Memory B cell (primary cell): Measurements from ENCODE around the gene VAMP4.

Experiments
- ATAC-seq: fragments of 150-1000 bp; cut with Tn5 transposase; 2 replicates; pipeline ENCODE4 v1.10.0; 2021; ENCODE audit warnings: low read depth, mild to moderate bottlenecking, moderate library complexity
- DNase-seq, 2 donors: peaks; one replicate each; pipeline ENCODE4 v3.0.0; 2022; ENCODE audit warnings: low spot score in 2 of 2
- H3K27ac Mint-ChIP-seq: one replicate; pipeline ENCODE4 v1.8.0; 2022; ENCODE audit warnings: mild to moderate bottlenecking, moderate library complexity, mixed read lengths
- H3K27me3 Mint-ChIP-seq: one replicate; pipeline ENCODE4 v1.8.0; 2022; ENCODE audit warnings: mixed read lengths
- H3K36me3 Mint-ChIP-seq: one replicate; pipeline ENCODE4 v1.8.0; 2022; ENCODE audit warnings: mild to moderate bottlenecking, mixed read lengths
- H3K4me1 Mint-ChIP-seq: one replicate; pipeline ENCODE4 v1.8.0; 2022; ENCODE audit warnings: mixed read lengths
- H3K4me3 Mint-ChIP-seq: one replicate; pipeline ENCODE4 v1.8.0; 2022; ENCODE audit warnings: mild to moderate bottlenecking, moderate library complexity, mixed read lengths
- H3K9me3 Mint-ChIP-seq: one replicate; pipeline ENCODE4 v1.8.0; 2022; ENCODE audit warnings: mixed read lengths

The VAMP4 gene

DNA sequence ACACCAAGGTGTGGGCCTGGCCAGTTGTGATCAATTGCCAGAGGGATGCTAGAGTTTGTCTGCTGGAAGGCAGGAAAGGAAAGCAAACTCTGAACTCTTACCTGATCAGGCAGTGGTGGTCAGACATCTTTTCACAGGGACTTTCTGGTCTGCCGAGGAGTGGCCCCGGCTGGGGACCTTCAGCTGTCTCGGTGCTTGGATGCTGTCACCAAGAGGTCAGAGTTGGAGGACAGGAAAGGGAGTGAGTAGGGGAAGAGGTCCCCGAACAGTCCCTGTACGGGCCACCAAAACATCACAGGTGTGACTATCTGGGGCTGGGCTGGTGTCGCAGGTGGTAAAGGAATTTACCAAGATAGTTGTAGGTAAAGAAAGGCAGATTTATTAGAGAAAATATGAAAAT is 21.9 kb upstream of the VAMP4 start:
- no peak overlapping the region for H3K27ac Mint-ChIP-seq
- ATAC-seq: no peak
- peaks cover 3% of the 10 kb centered on the region for H3K27me3 Mint-ChIP-seq
- H3K9me3 Mint-ChIP-seq: no peaks in the 10 kb centered on the region
- DNase-seq: no peak
- H3K36me3 Mint-ChIP-seq: no peaks in the 10 kb centered on the region
- no peak overlapping the region for H3K4me3 Mint-ChIP-seq
- H3K4me1 Mint-ChIP-seq: no peaks in the 10 kb centered on the region

DNA sequence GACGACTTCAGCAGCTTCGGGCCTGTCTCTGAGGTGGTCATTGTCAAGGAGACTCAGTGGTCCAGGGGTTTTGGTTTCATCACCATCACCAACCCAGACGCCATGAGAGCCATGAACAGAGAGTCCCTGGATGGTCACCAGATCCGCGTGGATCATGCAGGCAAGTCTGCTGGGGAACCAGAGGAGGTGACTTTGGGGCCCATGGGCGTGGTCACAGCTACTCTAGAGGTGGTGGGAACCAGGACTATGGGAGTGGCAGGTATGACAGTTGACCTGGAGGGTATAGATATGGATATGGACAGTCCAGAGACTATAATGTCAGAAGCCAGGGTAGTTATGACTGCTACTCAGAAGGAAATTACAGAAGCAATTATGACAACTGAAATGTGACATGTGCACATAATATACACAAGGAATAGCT is 20.3 kb upstream of the VAMP4 start:
- no peak overlapping the region for H3K27ac Mint-ChIP-seq
- no peaks in the 10 kb centered on the region for H3K4me1 Mint-ChIP-seq
- no peak overlapping the region for H3K4me3 Mint-ChIP-seq
- no peaks in the 10 kb centered on the region for H3K9me3 Mint-ChIP-seq
- peaks cover 3% of the 10 kb centered on the region for H3K27me3 Mint-ChIP-seq
- ATAC-seq (no peak), DNase-seq (no peak)
- no peaks in the 10 kb centered on the region for H3K36me3 Mint-ChIP-seq

DNA sequence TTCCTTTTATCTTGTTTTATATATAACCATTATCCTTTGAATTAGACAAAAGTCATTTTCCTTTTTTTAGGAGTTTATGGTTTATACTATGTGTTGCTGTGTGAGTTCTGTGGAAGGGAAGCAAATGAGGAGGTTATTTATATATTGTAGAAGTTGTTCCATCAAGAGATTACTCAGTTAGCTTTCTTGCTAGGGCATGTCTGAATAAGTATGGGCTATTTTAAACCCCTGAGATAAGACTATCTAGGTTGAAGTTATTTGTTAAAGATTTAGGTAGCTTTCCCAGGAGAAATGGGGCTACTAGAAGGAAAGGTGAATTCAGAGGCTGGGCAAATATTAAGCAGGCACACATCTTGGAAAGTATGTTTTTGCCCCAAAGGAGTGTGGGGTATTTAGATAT is 16.1 kb upstream of the VAMP4 start:
- no peak overlapping the region for H3K4me3 Mint-ChIP-seq
- no peaks in the 10 kb centered on the region for H3K36me3 Mint-ChIP-seq
- H3K27me3 Mint-ChIP-seq: peaks cover 12% of the 10 kb centered on the region
- ATAC-seq (no peak), DNase-seq (no peak)
- H3K27ac Mint-ChIP-seq: no peak overlapping the region
- no peaks in the 10 kb centered on the region for H3K4me1 Mint-ChIP-seq
- H3K9me3 Mint-ChIP-seq: no peaks in the 10 kb centered on the region

DNA sequence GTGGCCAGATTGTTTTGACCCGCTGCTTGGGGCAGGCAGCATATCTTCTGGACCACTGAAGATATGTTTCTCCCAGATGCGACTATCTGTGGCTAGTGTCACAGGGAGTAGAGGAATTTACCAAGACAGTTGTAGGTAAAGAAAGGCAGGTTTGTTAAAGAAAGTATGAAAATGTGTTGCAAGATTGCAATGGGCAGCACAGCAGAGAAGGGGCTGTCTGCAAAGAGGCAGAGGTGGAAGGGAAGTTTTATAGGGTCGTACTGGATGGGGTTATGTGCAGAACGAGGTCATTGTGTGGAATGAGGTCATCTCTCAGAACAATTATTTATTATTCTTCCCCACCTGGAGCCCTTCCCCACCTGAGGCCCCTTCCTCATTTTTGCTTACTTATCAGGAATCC is 15.0 kb upstream of the VAMP4 start:
- H3K36me3 Mint-ChIP-seq: no peaks in the 10 kb centered on the region
- no peak overlapping the region for H3K27ac Mint-ChIP-seq
- no peak for DNase-seq
- H3K9me3 Mint-ChIP-seq: no peaks in the 10 kb centered on the region
- H3K4me1 Mint-ChIP-seq: no peaks in the 10 kb centered on the region
- ATAC-seq: no peak
- peaks cover 12% of the 10 kb centered on the region for H3K27me3 Mint-ChIP-seq
- H3K4me3 Mint-ChIP-seq: no peak overlapping the region

DNA sequence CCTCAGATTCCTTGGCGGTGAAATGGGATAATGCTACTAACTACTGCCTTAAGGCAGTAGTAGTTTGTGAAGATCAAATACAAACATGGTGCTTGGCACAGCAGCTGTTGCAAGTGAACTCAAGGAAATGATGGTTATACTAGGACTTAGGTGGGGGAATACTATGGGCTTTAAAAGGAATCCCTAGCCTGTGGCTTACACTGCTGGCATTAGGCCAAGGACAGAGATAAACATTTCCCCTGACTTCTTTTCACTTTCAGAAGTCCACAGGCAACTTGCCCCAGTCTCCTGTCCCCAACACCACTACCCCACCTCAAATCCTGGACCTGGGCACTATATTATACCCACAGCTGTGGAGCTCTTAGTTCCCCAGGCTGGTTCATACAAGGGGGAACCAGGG is 13.1 kb upstream of the VAMP4 start:
- H3K4me3 Mint-ChIP-seq: no peak overlapping the region
- H3K36me3 Mint-ChIP-seq: no peaks in the 10 kb centered on the region
- peaks cover 12% of the 10 kb centered on the region for H3K27me3 Mint-ChIP-seq
- H3K9me3 Mint-ChIP-seq: no peaks in the 10 kb centered on the region
- H3K4me1 Mint-ChIP-seq: no peaks in the 10 kb centered on the region
- DNase-seq (no peak), ATAC-seq (no peak)
- H3K27ac Mint-ChIP-seq: no peak overlapping the region

DNA sequence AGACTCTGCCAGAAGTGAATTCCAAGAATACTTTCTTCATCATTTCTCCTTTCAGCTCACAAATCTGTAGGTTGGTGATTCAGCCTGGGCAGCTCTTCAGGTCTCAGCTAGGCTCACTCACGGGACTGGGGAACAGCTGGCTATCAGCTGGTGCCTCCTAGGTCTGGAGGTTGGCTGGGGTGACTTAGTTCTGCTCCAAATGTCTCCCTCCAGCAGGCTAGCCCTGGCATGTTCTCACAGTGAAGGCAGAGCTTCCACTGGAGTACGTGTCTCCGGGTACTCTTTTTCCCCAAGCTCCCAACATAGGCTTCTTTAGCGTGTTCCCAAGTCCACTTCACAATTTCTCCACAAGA is 12.5 kb upstream of the VAMP4 start:
- DNase-seq (no peak), ATAC-seq (no peak)
- H3K9me3 Mint-ChIP-seq: no peaks in the 10 kb centered on the region
- H3K4me1 Mint-ChIP-seq: no peaks in the 10 kb centered on the region
- H3K27me3 Mint-ChIP-seq: peaks cover 12% of the 10 kb centered on the region
- no peaks in the 10 kb centered on the region for H3K36me3 Mint-ChIP-seq
- H3K27ac Mint-ChIP-seq: no peak overlapping the region
- H3K4me3 Mint-ChIP-seq: no peak overlapping the region

DNA sequence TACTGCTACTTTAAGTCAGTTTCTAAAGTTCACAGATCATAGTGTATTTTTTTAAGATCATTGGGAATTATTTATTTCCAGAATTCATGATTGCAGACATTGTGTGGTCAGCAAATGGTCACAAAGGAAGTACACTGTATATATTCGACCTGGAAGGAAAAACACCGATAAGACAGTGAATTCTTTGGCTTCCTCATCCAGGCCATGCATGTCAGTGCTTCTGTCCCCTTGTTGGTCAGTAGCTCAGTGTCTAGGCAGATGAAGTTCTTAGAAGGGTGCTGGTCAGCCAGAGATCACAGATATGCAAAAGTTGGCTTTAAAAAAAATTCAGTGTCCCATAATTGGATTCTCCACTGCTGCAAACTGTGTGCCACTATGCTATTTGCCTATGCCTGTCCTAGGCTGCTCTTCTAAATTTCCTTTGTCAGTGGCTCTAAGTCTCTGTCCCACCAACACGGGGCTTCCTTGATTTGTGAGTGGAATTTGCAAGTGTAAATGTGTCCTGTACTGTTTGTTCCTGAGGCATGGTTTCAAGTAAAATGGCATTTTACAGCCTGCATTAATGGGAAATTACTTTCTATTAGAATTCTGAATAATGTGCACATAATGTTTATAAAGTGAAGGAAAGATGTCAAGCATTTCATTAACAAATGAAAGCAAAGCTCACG is 12.0 kb upstream of the VAMP4 start:
- no peak for ATAC-seq
- H3K9me3 Mint-ChIP-seq: no peaks in the 10 kb centered on the region
- H3K4me1 Mint-ChIP-seq: no peaks in the 10 kb centered on the region
- H3K4me3 Mint-ChIP-seq: no peak overlapping the region
- H3K36me3 Mint-ChIP-seq: no peaks in the 10 kb centered on the region
- H3K27me3 Mint-ChIP-seq: peaks cover 12% of the 10 kb centered on the region
- no peak overlapping the region for H3K27ac Mint-ChIP-seq
- no peak for DNase-seq

DNA sequence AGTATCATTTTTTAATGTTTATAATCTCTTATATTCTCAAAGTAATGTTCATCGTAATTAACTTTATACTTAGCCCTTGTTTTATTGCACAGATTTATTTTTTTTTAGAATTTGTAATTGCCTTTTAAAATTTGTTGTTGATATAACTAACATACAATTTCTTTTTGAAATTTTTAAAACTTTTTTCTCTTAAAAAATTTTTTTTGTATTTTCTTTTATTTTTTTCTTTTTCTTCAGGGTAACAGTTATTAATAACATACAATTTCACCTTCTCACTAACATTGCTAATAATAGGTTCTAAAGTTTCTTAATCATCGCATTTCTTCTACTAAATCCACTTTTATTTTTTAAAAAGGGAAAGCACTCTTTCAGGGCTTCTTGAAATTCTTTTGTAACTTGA is 11.3 kb upstream of the VAMP4 start:
- Mint-ChIP-seq H3K27ac (no peak overlapping the region), H3K9me3 (no peaks in the 10 kb centered on the region), H3K4me3 (no peak overlapping the region), H3K27me3 (peaks cover 12% of the 10 kb centered on the region), H3K36me3 (no peaks in the 10 kb centered on the region), H3K4me1 (no peaks in the 10 kb centered on the region)
- ATAC-seq: no peak
- DNase-seq: no peak

DNA sequence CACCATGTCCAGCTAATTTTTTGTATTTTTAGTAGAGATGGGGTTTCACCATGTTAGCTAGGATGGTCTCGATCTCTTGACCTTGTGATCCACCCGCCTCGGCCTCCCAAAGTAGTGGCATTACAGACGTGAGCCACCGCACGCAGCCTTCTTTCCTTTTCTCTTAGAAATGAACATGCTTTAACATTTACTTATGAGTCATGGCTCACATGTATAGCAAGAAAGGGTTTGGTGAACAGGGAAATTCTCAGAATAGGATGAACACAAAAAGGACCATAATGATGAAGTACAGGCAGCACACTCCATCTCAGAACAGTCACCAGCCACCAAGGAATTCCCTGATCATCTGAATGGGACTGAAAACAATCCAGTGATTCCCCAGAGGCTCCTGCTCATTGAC is 9.4 kb upstream of the VAMP4 start:
- no peaks in the 10 kb centered on the region for H3K9me3 Mint-ChIP-seq
- no peak for ATAC-seq
- H3K27me3 Mint-ChIP-seq: peaks cover 12% of the 10 kb centered on the region
- H3K36me3 Mint-ChIP-seq: no peaks in the 10 kb centered on the region
- H3K4me3 Mint-ChIP-seq: no peak overlapping the region
- H3K4me1 Mint-ChIP-seq: no peaks in the 10 kb centered on the region
- DNase-seq: no peak
- H3K27ac Mint-ChIP-seq: no peak overlapping the region

DNA sequence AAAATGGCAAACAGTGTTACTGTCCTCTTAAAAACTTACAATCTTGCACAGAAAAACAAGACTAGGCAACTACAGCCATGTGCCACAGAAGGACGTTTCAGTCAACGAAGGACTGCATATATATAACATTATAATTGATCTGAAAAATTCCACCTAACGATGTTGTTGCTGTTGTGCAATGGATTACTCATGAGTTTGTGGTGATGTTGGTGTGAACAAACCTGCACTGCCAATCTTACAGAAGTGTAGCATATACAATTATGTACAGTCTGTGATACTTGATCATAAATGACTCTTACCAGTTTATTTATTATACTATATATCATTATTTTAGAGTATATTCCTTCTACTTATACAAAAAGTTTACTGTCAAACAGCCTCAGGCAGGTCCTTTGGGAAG is 6.8 kb upstream of the VAMP4 start:
- no peak for DNase-seq
- no peaks in the 10 kb centered on the region for H3K9me3 Mint-ChIP-seq
- ATAC-seq: no peak
- H3K4me1 Mint-ChIP-seq: no peaks in the 10 kb centered on the region
- no peak overlapping the region for H3K27ac Mint-ChIP-seq
- no peaks in the 10 kb centered on the region for H3K27me3 Mint-ChIP-seq
- H3K36me3 Mint-ChIP-seq: no peaks in the 10 kb centered on the region
- no peak overlapping the region for H3K4me3 Mint-ChIP-seq

DNA sequence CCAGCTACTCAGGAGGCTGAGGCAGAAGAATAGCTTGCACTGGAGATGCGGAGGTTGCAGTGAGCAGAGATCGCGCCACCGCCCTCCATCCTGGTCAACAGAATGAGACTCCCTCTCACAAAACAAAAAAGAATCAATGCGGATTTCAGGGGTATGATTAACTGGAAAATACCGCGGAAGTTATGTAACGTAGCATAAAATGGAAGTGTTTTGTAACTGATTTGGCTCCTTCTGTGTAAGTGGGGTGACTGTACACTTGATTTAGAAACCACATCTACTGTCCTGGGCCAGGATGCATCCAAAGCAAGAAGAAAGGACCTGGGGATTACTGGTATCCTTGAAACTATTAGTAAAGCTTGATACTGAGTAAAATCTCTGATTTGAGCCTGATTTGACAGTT is 3.1 kb upstream of the VAMP4 start:
- ATAC-seq (no peak), DNase-seq (no peak)
- no peak overlapping the region for H3K4me3 Mint-ChIP-seq
- no peaks in the 10 kb centered on the region for H3K9me3 Mint-ChIP-seq
- no peaks in the 10 kb centered on the region for H3K27me3 Mint-ChIP-seq
- no peak overlapping the region for H3K27ac Mint-ChIP-seq
- peaks cover 15% of the 10 kb centered on the region for H3K4me1 Mint-ChIP-seq
- no peaks in the 10 kb centered on the region for H3K36me3 Mint-ChIP-seq

DNA sequence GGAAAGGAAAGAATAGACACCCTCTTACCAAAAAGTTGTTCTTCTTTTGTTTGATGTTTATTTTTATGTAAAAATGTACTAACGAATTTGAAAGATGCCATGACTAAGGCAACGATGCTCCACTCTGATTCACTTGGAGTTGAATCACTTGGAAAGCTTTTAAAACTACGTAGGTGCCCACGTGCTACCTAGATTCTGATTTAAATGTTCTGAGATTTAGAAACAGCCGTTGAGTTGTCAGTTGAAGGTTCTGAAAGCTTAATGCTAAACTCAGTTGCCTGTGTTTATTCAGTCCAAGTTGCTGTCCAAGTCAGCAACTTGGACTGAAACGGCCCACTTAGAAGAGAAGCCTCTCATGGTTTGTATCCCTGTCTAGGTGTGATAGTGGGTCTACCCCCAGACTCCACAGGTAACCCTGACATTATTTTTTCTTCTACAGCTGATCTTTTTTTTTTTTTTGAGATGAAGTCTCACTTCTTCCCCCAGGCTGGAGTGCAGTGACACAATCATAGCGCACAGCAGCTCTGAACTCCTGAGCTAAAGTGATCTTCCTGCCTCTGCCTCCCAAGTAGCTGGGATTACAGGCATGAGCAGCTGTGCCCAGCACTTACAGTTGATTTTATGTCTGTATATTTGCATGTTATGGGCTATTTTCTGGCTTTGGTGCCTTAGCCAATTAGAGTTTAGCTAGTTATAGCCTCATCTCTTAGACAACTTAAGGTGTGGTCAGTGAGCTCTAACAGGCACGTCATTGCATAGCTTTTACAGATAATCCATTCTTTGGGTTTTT is 1.4 kb upstream of the VAMP4 start:
- Mint-ChIP-seq H3K27me3 (no peaks in the 10 kb centered on the region), H3K4me1 (peaks cover 17% of the 10 kb centered on the region), H3K27ac (peak overlapping the region; percentile 97), H3K36me3 (peaks cover 2% of the 10 kb centered on the region), H3K9me3 (no peaks in the 10 kb centered on the region), H3K4me3 (peak overlapping the region; percentile 99)
- no peak for ATAC-seq
- no peak for DNase-seq

DNA sequence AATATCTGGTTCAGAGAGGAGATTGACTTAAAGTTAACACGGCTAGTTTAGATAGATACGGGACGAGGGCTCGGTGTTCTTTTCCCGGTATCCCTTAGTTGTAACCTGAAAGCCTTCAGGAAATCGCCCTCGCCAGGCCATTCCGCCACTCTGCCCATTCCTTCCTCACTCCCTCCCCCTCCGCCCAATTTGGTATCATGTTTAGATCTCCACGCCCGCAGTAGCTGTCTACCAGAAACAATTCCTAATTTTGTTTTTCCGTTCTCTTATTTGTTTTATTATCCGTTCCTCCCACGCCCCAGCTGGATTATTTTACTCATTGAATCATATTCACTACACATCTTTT is 685 bp upstream of the VAMP4 start:
- peaks cover 17% of the 10 kb centered on the region for H3K4me1 Mint-ChIP-seq
- DNase-seq (no peak), ATAC-seq (peak; percentile 0)
- no peaks in the 10 kb centered on the region for H3K9me3 Mint-ChIP-seq
- H3K4me3 Mint-ChIP-seq: peak overlapping the region; percentile 99
- H3K27ac Mint-ChIP-seq: peak overlapping the region; percentile 97
- H3K36me3 Mint-ChIP-seq: peaks cover 2% of the 10 kb centered on the region
- H3K27me3 Mint-ChIP-seq: no peaks in the 10 kb centered on the region

DNA sequence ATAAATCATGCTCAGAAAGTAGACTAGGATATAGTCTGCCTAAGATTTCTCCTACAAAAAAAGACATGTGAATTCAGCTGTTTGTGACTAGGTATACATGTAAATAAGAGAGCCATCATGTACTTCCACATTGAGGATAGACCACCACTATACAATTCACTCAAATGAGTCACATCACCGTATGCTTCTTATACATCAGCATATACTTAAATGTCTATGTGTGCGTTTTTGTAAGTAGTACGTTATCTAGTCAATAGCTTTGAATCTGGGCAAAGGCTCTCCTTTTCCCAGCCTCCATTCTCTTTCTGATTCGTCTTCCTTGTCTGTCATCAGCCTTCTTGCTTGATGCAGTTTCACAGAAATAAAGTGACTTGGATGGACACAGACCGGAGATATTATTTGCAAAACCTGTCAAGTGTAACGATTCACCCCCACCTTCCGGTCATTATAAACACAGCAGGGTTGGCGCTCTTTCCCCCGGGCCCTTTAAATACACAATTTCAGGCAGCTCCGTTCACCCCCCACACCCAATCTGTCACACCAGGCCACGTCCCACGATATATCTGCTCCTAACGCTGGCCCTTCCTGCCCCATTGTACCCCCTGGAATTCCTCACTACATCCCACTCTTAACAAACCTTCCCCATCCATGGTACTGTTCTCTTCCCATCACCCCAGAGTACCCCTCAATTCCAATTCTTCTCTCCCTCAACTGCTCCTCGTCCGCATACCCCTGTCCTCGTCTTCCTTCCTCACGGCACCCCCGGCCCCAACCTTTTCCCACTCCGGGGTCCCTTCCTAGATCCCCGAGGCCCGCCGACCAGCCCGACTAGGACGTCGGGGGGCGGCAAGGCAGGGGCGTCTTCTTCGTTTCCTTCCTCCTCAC is 636 bp downstream of the VAMP4 start:
- ATAC-seq: no peak

More for the DNA sequence above, 636 bp downstream of the VAMP4 start:
- peak overlapping the region; percentile 97 for H3K27ac Mint-ChIP-seq
- no peaks in the 10 kb centered on the region for H3K9me3 Mint-ChIP-seq
- DNase-seq: no peak
- no peaks in the 10 kb centered on the region for H3K27me3 Mint-ChIP-seq
- peaks cover 17% of the 10 kb centered on the region for H3K4me1 Mint-ChIP-seq
- H3K36me3 Mint-ChIP-seq: peaks cover 7% of the 10 kb centered on the region
- peak overlapping the region; percentile 99 for H3K4me3 Mint-ChIP-seq
